ENCODE measurements around the gene MAD1L1. TPM values are rescaled to one million over a fixed set of nuclear protein-coding genes. Genes with fewer than 3 reads are reported as not detected.

MAD1L1 gene
- total and polyA plus RNA-seq, 2 donors, result 23.1 to 27.4 TPM

GRCh38 chr7:2213551-2214215 lies 19.1 kb downstream of the MAD1L1 start:
- H3K4me3 ChIP-seq (ENCODE audit: low read depth, low read length), result no peak overlapping the region
- H3K4me1 ChIP-seq (ENCODE audit: insufficient read depth), result no peaks in the 10 kb centered on the region
- no peak for DNase-seq (ENCODE audit: extremely low spot score)
- H3K27ac ChIP-seq (ENCODE audit: low read depth), result no peak overlapping the region
- H3K36me3 ChIP-seq (ENCODE audit: insufficient read depth), result peaks cover 7% of the 10 kb centered on the region
- 92% methylated on average over 15 of the region's 15 CpGs for WGBS

- no peak overlapping the region for H3K27ac ChIP-seq (ENCODE audit: low read depth)
- no peak overlapping the region for H3K4me3 ChIP-seq (ENCODE audit: low read depth, low read length)
- WGBS, result 98% methylated on average over 10 of the region's 10 CpGs
- DNase-seq (ENCODE audit: extremely low spot score), result no peak
- H3K4me1 ChIP-seq (ENCODE audit: insufficient read depth), result no peaks in the 10 kb centered on the region
- peaks cover 5% of the 10 kb centered on the region for H3K36me3 ChIP-seq (ENCODE audit: insufficient read depth)
These were observed 19.8 kb downstream of the MAD1L1 start for GRCh38 chr7:2212906-2213305.

- no peak overlapping the region for H3K27ac ChIP-seq (ENCODE audit: low read depth)
- no peaks in the 10 kb centered on the region for H3K4me1 ChIP-seq (ENCODE audit: insufficient read depth)
- H3K36me3 ChIP-seq (ENCODE audit: insufficient read depth), result peaks cover 5% of the 10 kb centered on the region
- H3K4me3 ChIP-seq (ENCODE audit: low read depth, low read length), result no peak overlapping the region
- WGBS, result 95% methylated on average over 13 of the region's 13 CpGs
- DNase-seq (ENCODE audit: extremely low spot score), result no peak
These were observed 20.8 kb downstream of the MAD1L1 start for GRCh38 chr7:2211926-2212325.

GRCh38 chr7:2211259-2211880 lies 21.4 kb downstream of the MAD1L1 start:
- DNase-seq (ENCODE audit: extremely low spot score), result no peak
- Histone ChIP-seq H3K4me3 (ENCODE audit: low read depth, low read length) (no peak overlapping the region), H3K4me1 (ENCODE audit: insufficient read depth) (no peaks in the 10 kb centered on the region), H3K27ac (ENCODE audit: low read depth) (no peak overlapping the region), H3K36me3 (ENCODE audit: insufficient read depth) (peaks cover 2% of the 10 kb centered on the region)
- WGBS, result 91% methylated on average over 15 of the region's 15 CpGs

- Histone ChIP-seq H3K36me3 (ENCODE audit: insufficient read depth) (no peaks in the 10 kb centered on the region), H3K27ac (ENCODE audit: low read depth) (no peak overlapping the region), H3K4me1 (ENCODE audit: insufficient read depth) (no peaks in the 10 kb centered on the region), H3K4me3 (ENCODE audit: low read depth, low read length) (no peak overlapping the region)
- 92% methylated on average over 30 of the region's 30 CpGs for WGBS
- no peak for DNase-seq (ENCODE audit: extremely low spot score)
These were observed 22.0 kb downstream of the MAD1L1 start for GRCh38 chr7:2210551-2211258.

- DNase-seq (ENCODE audit: extremely low spot score), result no peak
- Histone ChIP-seq H3K27ac (ENCODE audit: low read depth) (no peak overlapping the region), H3K4me1 (ENCODE audit: insufficient read depth) (no peaks in the 10 kb centered on the region), H3K36me3 (ENCODE audit: insufficient read depth) (no peaks in the 10 kb centered on the region), H3K4me3 (ENCODE audit: low read depth, low read length) (no peak overlapping the region)
- 89% methylated on average over 8 of the region's 8 CpGs for WGBS
These were observed 22.8 kb downstream of the MAD1L1 start for GRCh38 chr7:2209961-2210323.

- Histone ChIP-seq H3K4me1 (ENCODE audit: insufficient read depth) (no peaks in the 10 kb centered on the region), H3K4me3 (ENCODE audit: low read depth, low read length) (no peak overlapping the region), H3K36me3 (ENCODE audit: insufficient read depth) (no peaks in the 10 kb centered on the region), H3K27ac (ENCODE audit: low read depth) (no peak overlapping the region)
- DNase-seq (ENCODE audit: extremely low spot score), result no peak
- WGBS, result 53% methylated on average over 21 of the region's 21 CpGs
These were observed 23.4 kb downstream of the MAD1L1 start for GRCh38 chr7:2209146-2209960.

GRCh38 chr7:2208712-2209111 lies 24.0 kb downstream of the MAD1L1 start:
- no peak for DNase-seq (ENCODE audit: extremely low spot score)
- Histone ChIP-seq H3K27ac (ENCODE audit: low read depth) (no peak overlapping the region), H3K36me3 (ENCODE audit: insufficient read depth) (no peaks in the 10 kb centered on the region), H3K4me1 (ENCODE audit: insufficient read depth) (no peaks in the 10 kb centered on the region), H3K4me3 (ENCODE audit: low read depth, low read length) (no peak overlapping the region)
- 91% methylated on average over 16 of the region's 16 CpGs for WGBS

- Histone ChIP-seq H3K4me1 (ENCODE audit: insufficient read depth) (no peaks in the 10 kb centered on the region), H3K27ac (ENCODE audit: low read depth) (no peak overlapping the region), H3K4me3 (ENCODE audit: low read depth, low read length) (no peak overlapping the region), H3K36me3 (ENCODE audit: insufficient read depth) (peaks cover 2% of the 10 kb centered on the region)
- 84% methylated on average over 16 of the region's 16 CpGs for WGBS
- no peak for DNase-seq (ENCODE audit: extremely low spot score)
These were observed 27.5 kb downstream of the MAD1L1 start for GRCh38 chr7:2205036-2205780.

GRCh38 chr7:2204446-2204845 lies 28.3 kb downstream of the MAD1L1 start:
- Histone ChIP-seq H3K27ac (ENCODE audit: low read depth) (no peak overlapping the region), H3K4me3 (ENCODE audit: low read depth, low read length) (no peak overlapping the region), H3K36me3 (ENCODE audit: insufficient read depth) (peaks cover 3% of the 10 kb centered on the region), H3K4me1 (ENCODE audit: insufficient read depth) (no peaks in the 10 kb centered on the region)
- no peak for DNase-seq (ENCODE audit: extremely low spot score)
- WGBS, result 92% methylated on average over 11 of the region's 11 CpGs

- DNase-seq (ENCODE audit: extremely low spot score), result no peak
- Histone ChIP-seq H3K4me3 (ENCODE audit: low read depth, low read length) (no peak overlapping the region), H3K36me3 (ENCODE audit: insufficient read depth) (peaks cover 3% of the 10 kb centered on the region), H3K4me1 (ENCODE audit: insufficient read depth) (no peaks in the 10 kb centered on the region), H3K27ac (ENCODE audit: low read depth) (no peak overlapping the region)
- WGBS, result 59% methylated on average over 13 of the region's 13 CpGs
These were observed 28.9 kb downstream of the MAD1L1 start for GRCh38 chr7:2203766-2204300.

GRCh38 chr7:2202901-2203765 lies 29.6 kb downstream of the MAD1L1 start:
- Histone ChIP-seq H3K4me1 (ENCODE audit: insufficient read depth) (no peaks in the 10 kb centered on the region), H3K4me3 (ENCODE audit: low read depth, low read length) (no peak overlapping the region), H3K27ac (ENCODE audit: low read depth) (no peak overlapping the region), H3K36me3 (ENCODE audit: insufficient read depth) (peaks cover 3% of the 10 kb centered on the region)
- 81% methylated on average over 20 of the region's 20 CpGs for WGBS
- peak; percentile 48 for DNase-seq (ENCODE audit: extremely low spot score)

All from urinary bladder (tissue), 4 donors.